GM23248 (cell line): ENCODE data around the gene KCNG2. TPM values are rescaled to one million over a fixed set of nuclear protein-coding genes. Genes with fewer than 3 reads are reported as not detected.
"Not testable (repeated sequence)": the region's sequence is repeated elsewhere in the genome, so short reads cannot be mapped to it uniquely, and the experiment has no call there.

ENCODE experiments used
- DNase-seq: peaks from one replicate; pipeline ENCODE4 v3.0.0-alpha.2; 2015
- H2AFZ ChIP-seq: fragments of 200-600 bp; sonication (generic); 2 replicates; pipeline ENCODE4 v1.6.1; 2016; ENCODE audit warnings: antibody characterized with exemption
- H3F3A ChIP-seq: fragments of 200-600 bp; sonication (generic); 2 replicates; pipeline ENCODE4 v1.6.1; 2016; ENCODE audit warnings: mild to moderate bottlenecking, antibody characterized with exemption, mixed run types; ENCODE audit not compliant: insufficient read depth
- H3K27ac ChIP-seq: fragments of 200-600 bp; sonication (generic); 2 replicates; pipeline ENCODE4 v1.5.1; 2016; ENCODE audit warnings: mild to moderate bottlenecking
- H3K27me3 ChIP-seq: fragments of 200-600 bp; sonication (generic); replicated peaks from 2 replicates; pipeline ENCODE4 v1.6.1; 2016; ENCODE audit warnings: mild to moderate bottlenecking; ENCODE audit not compliant: insufficient read depth
- H3K36me3 ChIP-seq: fragments of 200-600 bp; sonication (generic); 2 replicates; pipeline ENCODE4 v1.6.1; 2016; ENCODE audit warnings: low read depth, mild to moderate bottlenecking
- H3K4me1 ChIP-seq: fragments of 200-600 bp; sonication (generic); 2 replicates; pipeline ENCODE4 v1.6.1; 2016; ENCODE audit warnings: mild to moderate bottlenecking; ENCODE audit not compliant: insufficient read depth
- H3K4me2 ChIP-seq: fragments of 200-600 bp; sonication (generic); one replicate; pipeline ENCODE4 v1.6.1; 2016; ENCODE audit warnings: mild to moderate bottlenecking; ENCODE audit not compliant: unreplicated experiment
- H3K4me3 ChIP-seq: fragments of 200-600 bp; sonication (generic); 2 replicates; pipeline ENCODE4 v1.5.1; 2016; ENCODE audit warnings: mild to moderate bottlenecking
- H3K79me2 ChIP-seq: fragments of 200-600 bp; sonication (generic); 2 replicates; pipeline ENCODE4 v1.6.1; 2016; ENCODE audit warnings: mild to moderate bottlenecking; ENCODE audit not compliant: insufficient read depth
- H3K9ac ChIP-seq: fragments of 200-600 bp; sonication (generic); 2 replicates; pipeline ENCODE4 v1.6.1; 2016; ENCODE audit warnings: mild to moderate bottlenecking
- H3K9me2 ChIP-seq: fragments of 200-600 bp; sonication (generic); 2 replicates; pipeline ENCODE4 v1.6.1; 2016; ENCODE audit warnings: mixed run types, mild to moderate bottlenecking, moderate library complexity; ENCODE audit not compliant: insufficient read depth
- H3K9me3 ChIP-seq: fragments of 200-600 bp; sonication (generic); one replicate; pipeline ENCODE4 v1.6.1; 2017; ENCODE audit warnings: low read depth
- H4K20me1 ChIP-seq: fragments of 200-600 bp; sonication (generic); 2 replicates; pipeline ENCODE4 v1.6.0; 2016; ENCODE audit not compliant: insufficient read depth
- EZH2 ChIP-seq: fragments of 200-600 bp; sonication (generic); IDR thresholded peaks from 2 replicates; pipeline ENCODE4 v1.6.1; 2018; ENCODE audit warnings: antibody characterized with exemption, mild to moderate bottlenecking; ENCODE audit not compliant: insufficient read depth, poor library complexity, severe bottlenecking
- EZH2phosphoT487 ChIP-seq: fragments of 200-600 bp; sonication (generic); IDR thresholded peaks from 2 replicates; pipeline ENCODE4 v1.6.1; 2018; ENCODE audit warnings: antibody characterized with exemption, moderate library complexity, mild to moderate bottlenecking, low read depth; ENCODE audit not compliant: insufficient read depth
- WGBS, 2 experiments: methylation state at CpG; one replicate each; pipeline ENCODE4 v1.1.6; 2015 to 2017; ENCODE audit warnings: low lambda C conversion rate in 2 of 2, low coverage in 1 of 2; ENCODE audit errors: missing lambda C conversion rate in 2 of 2; 5-methylcytosine and 5-hydroxymethylcytosine counted together
- in situ Hi-C: fragments of 300-500 bp; cut with MboI; formaldehyde crosslinking; loops from 2 replicates; pipeline ENCODE4 v1.15.0; 2020
- polyA plus RNA-seq: library from polyadenylated mRNA; unstranded; fragments of >200 nt; fragmentation: Nextera tagmentation; extraction: Ambion mirVana; gene quantifications from 2 replicates; pipeline ENCODE4 v1.2.1, GENCODE V29; 2016
- total RNA-seq: library from RNA; depleted of rRNA; stranded (reverse); fragments of >200 nt; shearing (Covaris generic); gene quantifications from 2 replicates; pipeline ENCODE4 v1.2.3, GENCODE V29; 2014

The KCNG2 gene
- total and polyA plus RNA-seq, 2 experiments from 2014 or later = not detected

- Histone ChIP-seq H3K79me2 (no peaks in the 10 kb centered on the region), H3K36me3 (no peaks in the 10 kb centered on the region; the same call in 1 of the 2 replicates), H3K27me3 (no peaks in the 10 kb centered on the region), H4K20me1 (no peaks in the 10 kb centered on the region), H3K9me2 (no peaks in the 10 kb centered on the region), H2AFZ (no peak overlapping the region), H3K9ac (no peak overlapping the region), H3K4me2 (no peak overlapping the region), H3K27ac (no peak overlapping the region), H3F3A (no peaks in the 10 kb centered on the region), H3K9me3 (no peaks in the 10 kb centered on the region), H3K4me3 (no peak overlapping the region), H3K4me1 (no peaks in the 10 kb centered on the region)
- DNase-seq = no peak
- in situ Hi-C loops = no loop called here
- 86 to 96% methylated on average over 6 to 13 of the region's 13 CpGs for WGBS, 2 experiments
- TF ChIP-seq EZH2phosphoT487 (no peak), EZH2 (no peak)
These were observed 46.7 kb upstream of the KCNG2 start for GRCh38 chr18:79750980-79751571.

GRCh38 chr18:79751918-79752578, 45.7 kb upstream of the KCNG2 start:
- H3K27me3 ChIP-seq, H3F3A ChIP-seq, H3K36me3 ChIP-seq, H2AFZ ChIP-seq, H3K27ac ChIP-seq, H3K9me2 ChIP-seq, DNase-seq, in situ Hi-C loops, H3K4me2 ChIP-seq, H3K79me2 ChIP-seq, H4K20me1 ChIP-seq, H3K9me3 ChIP-seq, H3K4me3 ChIP-seq, H3K9ac ChIP-seq, H3K4me1 ChIP-seq: not testable (repeated sequence)
- WGBS, 2 experiments = 96 to 98% methylated on average over 10 to 19 of the region's 20 CpGs

- H3F3A ChIP-seq, H3K4me1 ChIP-seq, H3K9me3 ChIP-seq, H3K9ac ChIP-seq, H3K27me3 ChIP-seq, H3K4me3 ChIP-seq, H2AFZ ChIP-seq, H3K36me3 ChIP-seq, H4K20me1 ChIP-seq, H3K9me2 ChIP-seq, H3K27ac ChIP-seq, H3K4me2 ChIP-seq, H3K79me2 ChIP-seq, DNase-seq, in situ Hi-C loops: not testable (repeated sequence)
- 98 to 99% methylated on average over 3 to 8 of the region's 8 CpGs for WGBS, 2 experiments
These were observed 44.8 kb upstream of the KCNG2 start for GRCh38 chr18:79752946-79753345.

- Histone ChIP-seq H2AFZ (no peak overlapping the region), H3K4me1 (no peaks in the 10 kb centered on the region), H3K79me2 (no peaks in the 10 kb centered on the region), H3F3A (no peaks in the 10 kb centered on the region), H3K4me2 (no peak overlapping the region), H3K27me3 (no peaks in the 10 kb centered on the region), H3K36me3 (no peaks in the 10 kb centered on the region; the same call in 1 of the 2 replicates), H3K27ac (no peak overlapping the region), H3K9ac (no peak overlapping the region), H4K20me1 (no peaks in the 10 kb centered on the region), H3K9me2 (no peaks in the 10 kb centered on the region), H3K4me3 (no peak overlapping the region), H3K9me3 (no peaks in the 10 kb centered on the region)
- 95 to 96% methylated on average over 22 to 27 of the region's 27 CpGs for WGBS, 2 experiments
- TF ChIP-seq EZH2 = no peak
- no peak for TF ChIP-seq EZH2phosphoT487
- in situ Hi-C loops = no loop called here
- DNase-seq = no peak
These were observed 44.3 kb upstream of the KCNG2 start for GRCh38 chr18:79753391-79753851.
